Measurements from ENCODE around the gene LILRA2. TPM values are rescaled to one million over a fixed set of nuclear protein-coding genes. Genes with fewer than 3 reads are reported as not detected.
"Not testable (repeated sequence)": the region's sequence is repeated elsewhere in the genome, so short reads cannot be mapped to it uniquely, and the experiment has no call there.

The LILRA2 gene
- total and polyA plus RNA-seq, 2 of the 8 experiments (the other 6 are each of a cell fraction or from before 2014, with no cell fraction given), result not detected

- TF ChIP-seq EP300 (IDR thresholded peaks at IDR 0.05; ENCODE audit: borderline replicate concordance in 1 of 2, low read depth in 2 of 2, low read length in 2 of 2) (no peak), HDAC6 (IDR thresholded peaks at IDR 0.05; ENCODE audit: low read depth, low read length) (no peak)
Measured at GRCh38 chr19:54626757-54627156, 53.2 kb downstream of the LILRA2 start (continued).

- H3K4me1 ChIP-seq (replicated peaks in 1 of 4; ENCODE audit: control insufficient read depth in 3 of 4, insufficient read depth in 4 of 4, low read length in 3 of 4); H2BK15ac ChIP-seq (ENCODE audit: low read length); H3K27ac ChIP-seq (ENCODE audit: low read depth, low read length); H3K4me3 ChIP-seq (ENCODE audit: extremely low read depth in 1 of 4, insufficient read depth in 2 of 4, low read depth in 3 of 4, low read length in 4 of 4); H3K18ac ChIP-seq (ENCODE audit: extremely low read depth, low read length); FAIRE-seq; H3K27me3 ChIP-seq (replicated peaks in 1 of 4; ENCODE audit: control insufficient read depth in 3 of 4, extremely low read depth in 1 of 4, insufficient read depth in 3 of 4, low read length in 3 of 4); H3K56ac ChIP-seq (replicated peaks; ENCODE audit: insufficient read length, low read depth, low read length); H4K20me1 ChIP-seq (replicated peaks in 1 of 2; ENCODE audit: control insufficient read depth in 1 of 2, insufficient read depth in 2 of 2, low read length in 2 of 2); H3K9ac ChIP-seq (replicated peaks in 1 of 4; ENCODE audit: extremely low read depth in 1 of 4, low read depth in 3 of 4, low read length in 3 of 4); H3K14ac ChIP-seq (ENCODE audit: insufficient read length); H2AK5ac ChIP-seq (ENCODE audit: low read depth, low read length); H4K5ac ChIP-seq (ENCODE audit: insufficient read length, low read depth, low read length); POLR2A ChIA-PET (ENCODE audit: partially characterized antibody); H3K4ac ChIP-seq (replicated peaks; ENCODE audit: insufficient read length, low read depth, low read length); H2BK12ac ChIP-seq (ENCODE audit: low read depth, low read length); H2AFZ ChIP-seq (ENCODE audit: low read length); H4K8ac ChIP-seq (ENCODE audit: extremely low read depth, insufficient read depth, low read length); H2BK20ac ChIP-seq (ENCODE audit: low read length); H3K23me2 ChIP-seq (ENCODE audit: low read depth, low read length); H3K36me3 ChIP-seq (ENCODE audit: control insufficient read depth in 2 of 4, insufficient read depth in 4 of 4, low read length in 3 of 4); H3K79me1 ChIP-seq (ENCODE audit: low read depth, low read length); H2BK5ac ChIP-seq (ENCODE audit: low read depth, low read length); H3K4me2 ChIP-seq (ENCODE audit: insufficient read depth in 1 of 2, low read depth in 2 of 2, low read length in 2 of 2); H4K91ac ChIP-seq (replicated peaks; ENCODE audit: insufficient read length, low read length); DNase-seq (ENCODE audit: low read depth in 1 of 2, low spot score in 2 of 2); H3K79me2 ChIP-seq (ENCODE audit: control insufficient read depth in 1 of 2, insufficient read depth in 2 of 2, low read length in 2 of 2); H3K23ac ChIP-seq (ENCODE audit: insufficient read length); H2BK120ac ChIP-seq (replicated peaks; ENCODE audit: low read depth, low read length): not testable (repeated sequence)
- CTCF ChIA-PET (ENCODE audit: partially characterized antibody), result interaction anchor here (1.6 kb wide), 1 partner anchor 11 kb away, joined by 3 read pairs; no protein-coding TSS in a partner anchor
- H3K9me3 ChIP-seq (ENCODE audit: insufficient read depth in 2 of 2, low read depth in 1 of 2, low read length in 1 of 2), result peaks cover 60 to 87% of the 10 kb centered on the region in 2 experiments
- whole genome bisulfite sequencing, 2 experiments (ENCODE audit: extremely low coverage in 1 of 2, insufficient coverage in 1 of 2, insufficient read length in 1 of 2, insufficient replicate concordance in 2 of 2, low coverage in 1 of 2, low lambda C conversion rate in 2 of 2, missing lambda C conversion rate in 1 of 2), result 48% methylated on average over 4 of the region's 4 CpGs; no CpG with 5 or more reads in 1 of the 2 experiments
Measured at GRCh38 chr19:54627912-54628311, 54.3 kb downstream of the LILRA2 start.

All from H1 (cell line).